Jurkat, Clone E6-1 (cell line): ENCODE results near the gene ADCK1.
"Not testable (repeated sequence)": the region's sequence is repeated elsewhere in the genome, so short reads cannot be mapped to it uniquely, and the experiment has no call there.

Source experiments
- DNase-seq: peaks from one replicate; pipeline ENCODE4 v3.0.0-alpha.2; 2011; ENCODE audit warnings: low read depth, low spot score
- H3K4me3 ChIP-seq: 2 replicates; pipeline ENCODE4 v1.5.1; 2011; ENCODE audit warnings: mild to moderate bottlenecking, low read length, control low read depth, moderate library complexity

The ADCK1 gene

DNA sequence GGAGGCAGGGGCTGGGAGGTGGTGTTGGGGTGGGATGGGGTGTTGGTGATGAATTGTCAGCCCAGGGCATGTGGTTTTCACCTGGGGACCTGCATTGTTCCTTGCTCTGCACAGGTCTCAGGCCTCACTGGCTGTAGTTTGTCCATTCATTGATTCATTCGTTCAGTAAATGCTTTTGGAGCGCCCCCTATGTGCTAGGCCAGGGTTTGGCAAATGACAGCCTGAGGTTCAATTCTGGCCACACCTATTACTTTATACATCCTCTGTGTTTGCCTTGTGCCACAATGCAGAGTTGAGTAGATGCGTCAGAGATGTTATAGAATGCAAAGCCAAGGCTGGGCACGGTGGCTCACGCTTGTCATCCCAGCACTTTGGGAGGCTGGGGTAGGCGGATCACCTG is 4.7 kb downstream of the ADCK1 start:
- DNase-seq: peak; percentile 17

DNA sequence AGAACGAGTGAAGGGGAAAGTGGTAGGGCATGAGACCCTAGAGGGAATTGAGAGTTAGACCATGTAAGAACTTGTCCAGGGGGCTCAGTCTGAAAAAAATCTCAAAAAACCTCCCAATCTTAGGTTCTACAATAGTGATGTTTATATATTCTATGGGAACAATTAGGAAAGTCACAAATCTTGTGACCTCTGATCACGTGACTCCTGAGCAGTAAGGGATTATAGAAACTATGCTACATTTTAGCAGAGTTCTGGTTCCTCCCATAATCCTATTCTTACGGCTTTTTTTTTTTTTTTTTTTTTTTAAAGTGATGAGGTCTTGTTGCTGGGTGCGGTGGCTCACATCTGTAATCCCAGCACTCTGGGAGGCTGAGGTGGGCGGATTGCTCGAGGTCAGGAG is 5.8 kb downstream of the ADCK1 start:
- DNase-seq: no peak

More for the DNA sequence above, 4.7 kb downstream of the ADCK1 start:
- H3K4me3 ChIP-seq: no peak overlapping the region

DNA sequence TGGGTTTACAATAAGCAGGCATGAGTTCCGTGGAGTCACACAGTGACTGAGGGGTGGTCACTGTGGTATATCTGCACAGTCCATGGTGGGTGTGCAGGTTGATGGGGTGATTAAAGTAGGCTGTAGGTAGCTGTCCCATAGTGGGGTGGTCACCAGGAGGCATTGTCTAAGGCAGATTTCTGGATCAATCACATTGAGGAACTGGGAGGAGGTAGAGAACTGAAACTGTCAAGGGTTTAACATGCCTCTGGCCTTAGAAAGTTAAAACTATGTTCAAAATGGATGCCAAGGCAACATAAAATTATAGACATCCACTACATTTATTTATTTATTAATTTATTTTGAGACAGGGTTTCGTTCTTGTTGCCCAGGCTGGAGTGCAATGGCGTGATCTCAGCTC is 8.3 kb downstream of the ADCK1 start:
- no peak for DNase-seq

More for the DNA sequence above, 5.8 kb downstream of the ADCK1 start:
- H3K4me3 ChIP-seq: no peak overlapping the region

DNA sequence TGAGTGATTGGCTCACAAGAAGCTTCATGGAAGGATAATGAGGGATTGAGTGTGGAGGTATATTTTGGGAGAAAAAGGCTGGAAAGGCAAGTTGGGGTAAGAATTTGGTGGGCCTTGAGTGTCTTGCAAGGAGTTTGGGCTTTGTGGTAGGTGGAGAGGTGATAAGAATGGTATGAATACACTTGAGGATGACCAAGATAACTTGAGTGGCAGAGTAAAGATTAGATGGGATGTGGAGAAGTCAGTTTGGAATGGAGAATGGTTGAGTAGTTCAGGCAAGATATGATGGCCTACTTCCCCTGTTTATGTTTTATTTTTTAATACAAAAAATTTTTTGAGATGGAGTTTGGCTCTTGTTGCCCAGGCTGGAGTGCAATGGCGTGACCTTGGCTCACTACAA is 9.1 kb downstream of the ADCK1 start:
- no peak for DNase-seq
- H3K4me3 ChIP-seq: no peak overlapping the region

More for the DNA sequence above, 8.3 kb downstream of the ADCK1 start:
- H3K4me3 ChIP-seq: no peak overlapping the region

DNA sequence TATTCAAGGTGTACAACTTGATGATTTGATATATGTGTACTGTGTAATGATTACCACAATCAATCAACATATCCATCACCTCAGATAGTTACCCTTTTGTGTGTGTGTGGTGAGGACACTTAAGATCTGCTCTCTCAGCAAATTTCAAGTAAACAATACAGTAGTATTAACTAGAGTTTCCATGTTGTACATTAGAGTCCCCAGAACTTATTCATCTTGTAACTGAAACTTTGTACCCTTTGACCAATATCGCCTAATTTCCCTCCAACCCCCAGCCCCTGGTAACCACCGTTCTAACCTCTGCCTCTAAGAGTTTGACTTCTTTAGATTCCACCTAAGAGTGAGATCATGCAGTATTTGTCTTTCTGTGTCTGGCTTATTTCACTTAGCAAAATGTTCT is 12.1 kb downstream of the ADCK1 start:
- no peak for DNase-seq
- H3K4me3 ChIP-seq: no peak overlapping the region

DNA sequence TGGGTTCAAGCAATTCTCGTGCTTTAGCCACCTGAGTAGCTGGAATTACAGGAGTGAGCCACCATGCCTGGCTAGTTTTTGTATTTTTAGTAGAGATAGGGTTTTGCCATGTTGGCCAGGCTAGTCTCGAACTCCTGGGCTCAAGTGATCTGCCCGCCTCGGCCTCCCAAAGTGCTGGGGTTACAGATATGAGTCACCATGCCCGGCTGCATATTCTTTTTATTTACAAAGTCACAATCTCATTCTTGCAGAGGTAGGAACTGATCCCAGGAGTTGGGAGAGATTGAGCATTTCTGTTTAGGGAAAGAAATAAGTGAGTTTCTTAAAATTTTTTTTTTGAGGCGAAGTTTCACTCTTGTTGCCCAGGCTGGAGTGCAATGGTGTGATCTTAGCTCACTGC is 12.8 kb downstream of the ADCK1 start:
- H3K4me3 ChIP-seq, DNase-seq: not testable (repeated sequence)

DNA sequence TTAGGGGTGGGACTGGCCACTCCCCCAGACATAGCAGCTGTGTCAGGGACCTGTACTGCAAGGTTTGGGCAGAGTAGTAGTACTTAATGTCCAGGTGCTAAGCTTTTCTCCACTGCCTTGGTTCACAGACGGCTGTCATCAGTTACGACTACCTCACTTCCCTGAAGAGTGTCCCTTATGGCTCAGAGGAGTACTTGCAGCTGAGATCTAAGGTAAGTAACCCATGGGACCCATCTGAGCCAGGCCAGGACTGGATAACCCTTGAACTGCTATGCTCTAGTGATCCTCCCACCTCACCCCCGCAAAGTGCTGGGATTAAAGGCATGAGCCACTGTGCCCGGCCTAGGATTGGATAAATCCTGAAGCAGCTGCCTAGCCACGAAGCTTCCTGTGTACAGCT is 22.4 kb downstream of the ADCK1 start:
- DNase-seq: no peak
- H3K4me3 ChIP-seq: no peak overlapping the region

DNA sequence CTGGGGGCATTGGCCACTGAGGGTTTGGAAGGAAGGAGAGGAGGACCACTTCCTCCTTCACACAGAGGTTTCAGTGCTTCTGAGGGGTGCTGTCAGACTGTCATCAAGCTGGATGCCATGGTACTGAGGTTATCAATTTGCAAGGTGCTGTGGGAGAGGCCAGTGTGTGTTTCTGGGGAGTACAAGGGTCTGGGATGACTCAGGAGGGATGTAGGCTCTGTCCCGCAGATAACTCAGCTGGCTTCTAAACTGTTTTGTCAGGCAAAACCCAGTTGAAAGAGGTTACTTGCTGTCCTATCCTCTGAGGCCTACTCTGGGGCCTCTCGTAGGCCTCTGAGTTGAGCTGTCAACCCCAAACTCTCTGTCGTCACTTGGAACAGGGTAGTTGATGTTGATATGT is 22.8 kb downstream of the ADCK1 start:
- no peak overlapping the region for H3K4me3 ChIP-seq
- DNase-seq: no peak

DNA sequence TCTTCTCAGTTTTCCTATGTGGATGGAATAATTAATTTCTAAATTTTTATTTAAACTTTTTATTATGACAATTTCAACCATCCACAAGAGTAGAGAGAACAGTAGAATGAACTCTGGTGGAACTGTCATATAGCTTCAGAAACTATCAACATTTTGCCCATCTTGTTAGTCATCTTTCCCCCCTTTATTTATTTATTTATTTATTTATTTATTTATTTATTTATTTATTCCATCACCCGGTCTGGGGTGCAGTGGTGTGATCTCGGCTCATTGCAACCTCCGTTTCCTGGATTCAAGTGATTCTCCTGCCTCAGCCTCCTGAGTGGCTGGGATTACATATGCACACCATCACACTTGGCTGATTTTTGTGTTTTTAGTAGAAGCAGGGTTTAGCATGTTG is 23.5 kb downstream of the ADCK1 start:
- no peak for DNase-seq

DNA sequence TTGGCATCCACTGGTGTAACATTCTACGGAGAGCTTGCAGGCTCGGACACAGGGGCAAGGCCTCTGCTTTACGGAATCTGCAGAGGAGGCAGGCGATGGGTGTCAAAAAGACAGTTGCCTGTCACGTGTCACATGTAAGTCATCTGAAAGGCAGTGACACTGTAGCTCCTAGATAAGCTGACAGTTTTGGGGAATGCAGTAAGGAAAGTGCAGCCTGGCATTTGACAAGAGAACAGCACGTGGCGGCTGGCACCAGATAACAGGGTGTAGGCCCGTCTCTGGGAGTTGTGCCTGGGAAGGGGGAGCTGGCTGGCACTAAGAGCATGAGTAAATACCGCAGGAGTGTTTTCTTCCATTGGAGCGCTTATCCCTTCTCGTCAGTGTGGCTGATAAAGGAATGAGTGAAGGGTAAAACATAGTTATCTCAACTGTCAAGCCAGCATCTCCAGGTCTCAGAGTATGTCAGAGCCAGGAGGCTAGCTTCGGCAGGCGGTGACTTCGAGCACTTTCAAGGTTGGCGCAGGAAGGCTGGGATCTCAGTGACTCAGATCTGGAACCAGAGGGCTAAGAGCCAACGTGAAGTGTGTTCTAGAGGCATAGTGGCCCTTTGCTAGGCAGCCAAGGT is 26.1 kb downstream of the ADCK1 start:
- H3K4me3 ChIP-seq: no peak overlapping the region
- no peak for DNase-seq

More for the DNA sequence above, 23.5 kb downstream of the ADCK1 start:
- H3K4me3 ChIP-seq: no peak overlapping the region

DNA sequence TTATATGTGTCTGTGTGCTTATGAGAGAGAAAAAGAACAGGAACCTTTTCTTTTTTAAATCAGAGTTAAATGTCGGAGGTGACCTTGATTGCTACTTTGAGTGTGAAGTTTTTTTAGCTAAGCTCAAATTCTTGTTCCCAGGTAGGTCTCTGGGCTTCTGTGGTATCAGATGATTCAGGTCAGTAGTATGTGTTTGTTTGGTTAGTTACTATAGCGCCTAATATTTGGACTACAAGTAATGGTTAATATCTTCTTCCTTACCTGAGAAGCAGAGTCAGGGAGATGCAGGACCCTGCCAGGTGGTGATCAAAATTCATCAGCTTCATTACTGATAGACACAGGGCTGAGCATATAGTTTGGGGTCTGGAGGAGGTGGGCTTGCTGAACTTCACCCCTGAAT is 30.8 kb downstream of the ADCK1 start:
- H3K4me3 ChIP-seq: no peak overlapping the region
- DNase-seq: no peak

DNA sequence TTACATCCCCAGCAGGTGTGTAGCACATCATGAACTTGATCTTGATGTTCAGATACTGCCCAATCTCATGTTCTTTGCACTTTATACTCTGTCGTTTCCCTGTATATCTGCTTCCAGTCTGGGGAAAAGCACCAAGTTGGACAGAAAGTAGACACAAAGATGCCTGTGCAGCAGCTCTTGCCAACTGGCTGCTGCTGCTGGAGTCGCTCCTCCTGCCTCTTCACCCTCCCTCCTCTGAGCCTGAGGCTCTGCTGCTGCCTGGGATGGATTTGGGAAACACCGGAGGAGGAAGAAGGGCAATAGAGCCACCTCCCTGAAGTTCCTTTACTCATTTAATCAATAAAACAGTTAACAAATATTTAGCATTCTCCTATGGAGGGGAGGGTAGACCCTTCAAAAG is 32.4 kb downstream of the ADCK1 start:
- DNase-seq: no peak
- H3K4me3 ChIP-seq: no peak overlapping the region

DNA sequence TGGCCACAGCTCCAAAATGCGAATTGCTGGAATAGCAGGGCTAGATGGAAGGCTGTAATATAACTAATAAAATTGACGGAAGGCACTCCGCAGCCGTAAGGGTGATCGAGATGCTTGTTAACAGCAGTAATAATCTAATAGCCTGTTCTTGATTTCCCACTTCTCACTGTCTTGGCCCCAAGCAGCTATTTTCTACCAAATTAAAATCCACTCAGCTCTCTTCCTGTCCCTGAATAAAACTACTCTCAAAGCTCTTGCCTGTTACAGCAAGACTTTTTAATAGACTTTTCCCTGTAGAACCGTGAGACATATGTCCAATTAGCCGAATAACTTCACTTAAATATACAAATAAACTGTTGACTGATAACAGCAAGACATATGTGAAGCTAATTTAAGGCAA is 38.0 kb downstream of the ADCK1 start:
- DNase-seq: no peak
- H3K4me3 ChIP-seq: no peak overlapping the region

DNA sequence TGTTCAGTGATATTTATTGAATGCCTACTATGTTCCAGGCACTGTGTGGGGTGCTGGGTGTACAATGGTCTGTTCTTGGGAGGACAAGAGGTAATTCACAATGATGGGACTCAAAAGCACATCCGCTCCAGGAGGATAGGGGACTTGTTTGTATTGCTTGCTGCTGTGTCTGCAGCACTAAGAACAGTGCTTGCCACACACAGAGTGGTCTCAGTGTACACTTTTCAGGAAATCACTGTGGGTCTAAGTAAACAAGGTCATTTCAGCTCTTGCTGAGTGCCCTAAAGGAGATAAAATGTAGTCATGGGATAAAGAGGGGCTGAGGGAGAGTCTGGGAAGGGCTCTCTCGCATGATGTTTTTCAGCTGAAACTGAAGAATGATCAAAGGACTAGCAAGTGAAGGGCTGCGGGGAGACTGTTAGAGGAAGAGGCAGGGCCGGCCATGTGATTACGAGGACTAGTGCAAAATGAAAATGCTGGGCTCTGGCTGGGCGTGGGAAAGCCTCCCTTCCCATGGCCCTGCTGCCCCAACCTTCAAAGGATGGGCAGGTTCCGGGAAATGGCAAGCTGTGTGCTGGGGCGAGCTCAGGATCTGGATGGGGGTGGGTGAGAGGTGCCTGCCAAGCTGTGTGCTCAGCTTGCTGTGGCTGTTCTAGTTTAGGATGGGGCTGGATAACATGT is 39.1 kb downstream of the ADCK1 start:
- DNase-seq: peak; percentile 18
- no peak overlapping the region for H3K4me3 ChIP-seq

DNA sequence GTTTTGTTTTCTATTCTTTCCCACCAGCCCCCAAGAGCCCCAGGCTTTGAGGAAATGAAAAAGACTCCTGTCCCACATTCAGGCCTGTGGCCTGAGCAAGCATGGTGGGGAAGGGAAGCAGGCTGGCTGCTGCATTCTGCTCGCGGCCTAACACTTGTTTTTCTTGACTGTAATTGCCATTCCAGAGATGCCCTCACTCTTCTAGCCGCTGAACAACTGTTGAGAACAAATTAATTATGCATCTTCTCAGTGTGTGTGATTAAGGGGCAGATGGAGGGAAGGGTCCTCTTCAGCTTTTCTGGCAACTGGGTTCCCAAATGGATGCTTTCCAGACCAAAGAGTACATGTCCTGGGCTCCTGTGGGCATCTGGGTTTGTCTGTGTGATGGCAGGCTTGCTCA is 43.3 kb downstream of the ADCK1 start:
- H3K4me3 ChIP-seq: no peak overlapping the region
- no peak for DNase-seq

DNA sequence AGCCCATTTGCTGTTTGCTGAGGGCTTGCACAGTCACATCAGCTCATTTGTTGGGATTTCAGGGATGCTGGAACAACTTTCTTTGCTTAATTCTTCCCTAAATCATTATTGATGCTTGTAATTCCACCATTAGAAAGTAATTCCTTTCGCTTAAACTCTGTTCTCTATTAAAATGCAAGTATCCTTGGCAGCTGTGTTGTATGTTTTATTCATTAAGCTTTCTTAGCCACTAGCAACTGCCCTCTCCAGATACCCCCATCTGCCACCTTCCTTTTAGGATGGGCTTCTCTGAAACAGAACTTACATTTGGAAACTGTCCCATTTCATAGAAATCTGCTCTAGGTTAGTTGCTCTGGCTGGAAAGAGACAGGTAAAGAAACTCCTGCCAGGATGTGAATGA is 43.7 kb downstream of the ADCK1 start:
- no peak for DNase-seq
- H3K4me3 ChIP-seq: no peak overlapping the region

DNA sequence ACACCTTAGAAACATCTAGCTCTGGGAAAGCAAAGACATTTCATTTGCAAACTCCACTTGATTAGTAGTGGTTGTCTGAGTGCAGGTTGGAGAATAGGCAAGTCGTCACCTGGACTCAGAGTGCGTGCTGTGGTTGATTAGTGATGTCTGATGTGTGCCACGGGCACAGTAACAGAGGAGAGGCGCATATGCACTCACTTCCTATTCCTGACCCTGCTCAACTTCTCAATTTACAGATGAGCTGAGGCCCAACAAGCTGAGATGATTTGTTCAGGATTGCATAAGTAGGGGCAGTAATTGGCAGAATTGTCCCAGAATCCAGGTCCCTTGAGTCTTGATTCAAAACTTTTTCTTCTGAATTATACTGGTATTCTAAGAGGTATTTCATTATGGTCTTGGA is 44.9 kb downstream of the ADCK1 start:
- no peak overlapping the region for H3K4me3 ChIP-seq
- DNase-seq: peak; percentile 22

DNA sequence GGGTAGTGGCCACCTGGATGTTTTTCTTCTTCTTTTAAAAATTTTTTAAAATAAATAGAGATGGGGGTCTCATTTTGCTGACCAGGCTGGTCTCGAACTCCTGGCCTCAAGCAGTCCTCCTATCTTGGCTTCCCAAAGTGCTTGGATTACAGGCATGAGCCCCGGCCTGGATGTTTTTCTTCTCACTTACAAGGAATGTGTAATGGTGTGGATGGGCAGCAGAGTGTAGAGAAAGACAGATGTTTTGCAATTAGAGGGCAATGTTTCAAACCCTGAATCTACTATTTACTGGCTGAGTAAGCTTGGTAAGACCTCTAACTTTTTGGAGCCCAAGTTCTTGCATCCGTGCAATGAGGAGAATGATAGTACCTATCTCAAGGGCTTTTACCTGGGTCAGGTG is 48.1 kb downstream of the ADCK1 start:
- no peak for DNase-seq
- H3K4me3 ChIP-seq: no peak overlapping the region

DNA sequence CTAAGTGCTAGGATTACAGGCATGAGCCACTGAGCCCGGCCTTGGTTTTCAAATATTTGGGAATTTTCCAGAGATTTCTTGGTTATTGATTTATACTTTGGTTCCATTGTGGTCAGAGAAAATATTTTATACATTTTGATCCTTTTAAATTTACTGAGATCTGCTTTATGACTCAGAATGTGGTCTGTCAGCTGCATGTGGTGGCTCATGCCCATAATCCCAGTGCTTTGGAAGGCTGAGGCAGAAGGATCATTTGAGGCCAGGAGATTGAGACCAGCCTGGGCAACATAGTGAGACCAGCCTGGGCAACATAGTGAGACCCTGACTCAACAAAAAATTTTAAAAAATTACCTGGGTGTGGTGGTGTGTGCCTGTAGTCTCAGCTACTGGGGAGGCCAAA is 49.8 kb downstream of the ADCK1 start:
- no peak for DNase-seq
- no peak overlapping the region for H3K4me3 ChIP-seq

DNA sequence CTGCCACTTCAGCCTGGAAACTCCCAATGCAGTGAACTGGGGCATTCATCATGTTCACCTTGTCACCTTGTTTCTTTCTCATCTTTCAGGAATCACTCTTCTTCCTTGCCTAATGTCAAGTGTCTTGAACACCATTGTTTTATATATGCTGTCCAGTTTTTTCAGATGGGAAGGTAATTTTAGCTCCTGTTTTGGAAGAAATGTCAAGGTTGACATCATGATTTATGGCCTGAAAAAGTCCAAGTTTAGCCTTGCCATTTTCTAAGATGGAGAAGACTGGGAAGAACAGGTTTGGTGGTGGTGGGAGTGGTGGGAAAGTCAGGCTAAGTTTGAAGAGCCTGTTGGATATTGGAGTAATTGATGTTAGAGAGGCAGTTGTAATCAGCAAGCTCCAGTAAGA is 54.0 kb downstream of the ADCK1 start:
- DNase-seq: no peak
- H3K4me3 ChIP-seq: no peak overlapping the region

DNA sequence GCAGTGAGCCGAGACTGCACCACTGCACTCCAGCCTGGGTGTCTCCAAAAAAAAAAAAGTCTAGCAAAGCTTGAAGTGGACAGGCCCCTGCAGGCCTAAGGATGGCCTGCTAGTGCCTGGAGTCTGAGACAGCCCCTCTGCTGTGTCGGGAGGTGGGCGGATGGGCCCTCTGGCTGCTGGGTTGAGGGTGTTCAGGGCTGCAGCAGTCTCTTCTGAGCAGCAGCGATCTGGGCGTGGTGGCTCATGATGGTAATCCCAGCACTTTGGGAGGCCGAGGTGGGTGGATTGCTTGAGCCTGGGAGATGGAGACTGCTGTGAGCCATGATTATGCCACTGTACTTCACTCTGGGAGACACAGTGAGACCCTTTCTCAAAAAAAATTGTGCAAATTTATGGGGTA is 57.0 kb downstream of the ADCK1 start:
- DNase-seq: no peak
- H3K4me3 ChIP-seq: no peak overlapping the region
